ENCODE data around the gene TAF11L2.
A peak's percentile ranks its signal among the peaks of the same experiment; 100 is the strongest.
"Not testable (repeated sequence)": the region's sequence is repeated elsewhere in the genome, so short reads cannot be mapped to it uniquely, and the experiment has no call there.

The TAF11L2 gene

DNA sequence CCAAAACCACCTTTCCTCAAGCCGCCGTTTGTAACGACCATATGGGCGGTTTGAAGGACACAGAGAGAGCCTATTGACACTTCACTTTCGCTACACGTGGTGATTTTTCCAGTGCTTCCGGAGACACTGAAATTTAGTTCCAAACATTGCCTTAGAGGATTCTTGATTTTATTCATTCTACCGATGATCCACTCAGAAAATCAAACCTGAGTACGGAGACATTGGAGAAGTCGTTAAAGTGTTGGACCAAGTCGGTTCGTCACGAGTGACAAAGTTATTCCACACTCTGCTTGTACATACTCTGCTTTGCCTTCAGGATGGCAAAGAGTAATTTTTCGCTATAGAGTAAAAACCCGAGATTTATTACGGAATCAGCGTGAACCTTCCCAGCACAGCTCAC is 28.5 kb downstream of the TAF11L2 start:
- peak; percentile 8 for DNase-seq (ENCODE audit: low read depth, low spot score)

DNA sequence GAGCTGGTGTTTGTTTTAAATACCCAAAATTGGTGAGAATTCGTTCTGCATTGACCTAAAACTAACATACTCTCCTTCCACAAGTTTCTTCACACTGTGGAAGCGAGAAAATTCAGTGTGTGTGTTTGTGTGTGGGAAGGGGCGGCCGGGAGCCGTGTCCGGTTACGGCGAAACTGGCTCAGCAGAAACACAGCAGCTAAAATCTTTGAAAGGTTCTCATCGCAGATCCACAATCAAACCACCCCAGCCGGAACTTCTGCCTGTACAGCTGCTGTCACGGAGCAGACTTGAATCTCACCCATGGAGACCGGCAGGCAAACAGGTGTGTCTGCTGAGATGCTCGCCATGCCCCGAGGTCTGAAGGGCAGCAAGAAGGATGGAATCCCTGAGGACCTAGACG is 30.3 kb downstream of the TAF11L2 start, which contains the start of gene TAF11L6:
TSS of gene TAF11L6 (plus strand) at position 301 of the 400 bp plus-strand sequence.
- DNase-seq (ENCODE audit: low read depth, low spot score): not testable (repeated sequence)
